ENCODE measurements around the gene CAPNS2.

CAPNS2 gene

DNA sequence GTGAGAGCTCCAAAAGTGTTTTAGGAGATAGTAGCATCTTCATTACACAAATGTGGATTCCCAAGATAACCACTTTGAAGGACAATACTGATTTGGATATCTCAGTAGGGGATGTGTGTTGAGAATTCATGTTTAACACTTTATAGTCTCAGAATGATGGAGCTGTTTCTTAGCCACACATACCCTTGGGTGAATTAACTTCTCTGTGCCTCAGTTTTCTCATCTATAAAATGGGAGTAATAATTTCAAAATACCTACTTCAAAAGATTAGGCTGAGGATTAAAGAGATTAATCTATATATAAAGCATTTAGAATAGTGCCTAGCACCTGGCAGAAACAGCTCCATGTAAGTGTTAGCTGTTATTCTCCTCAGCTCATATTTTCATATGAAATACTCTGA is 38.6 kb upstream of the CAPNS2 start:
- no peaks in the 10 kb centered on the region for H3K9me2 ChIP-seq (replicated peaks; ENCODE audit: insufficient read depth, low read length)
- H3F3A ChIP-seq (ENCODE audit: insufficient read depth) = no peaks in the 10 kb centered on the region
- no peaks in the 10 kb centered on the region for H3K79me2 ChIP-seq (ENCODE audit: insufficient read depth, low read length)
- no peaks in the 10 kb centered on the region for H3K9me3 ChIP-seq (ENCODE audit: insufficient read depth, low read length)
- H3K27ac ChIP-seq (ENCODE audit: low read depth, low read length) = no peak overlapping the region
- no peak overlapping the region for H3K4me3 ChIP-seq (ENCODE audit: insufficient read depth, low read length, poor library complexity, severe bottlenecking)
- H4K20me1 ChIP-seq (ENCODE audit: low read depth, low read length) = no peaks in the 10 kb centered on the region
- TF ChIP-seq, protein P1, sequence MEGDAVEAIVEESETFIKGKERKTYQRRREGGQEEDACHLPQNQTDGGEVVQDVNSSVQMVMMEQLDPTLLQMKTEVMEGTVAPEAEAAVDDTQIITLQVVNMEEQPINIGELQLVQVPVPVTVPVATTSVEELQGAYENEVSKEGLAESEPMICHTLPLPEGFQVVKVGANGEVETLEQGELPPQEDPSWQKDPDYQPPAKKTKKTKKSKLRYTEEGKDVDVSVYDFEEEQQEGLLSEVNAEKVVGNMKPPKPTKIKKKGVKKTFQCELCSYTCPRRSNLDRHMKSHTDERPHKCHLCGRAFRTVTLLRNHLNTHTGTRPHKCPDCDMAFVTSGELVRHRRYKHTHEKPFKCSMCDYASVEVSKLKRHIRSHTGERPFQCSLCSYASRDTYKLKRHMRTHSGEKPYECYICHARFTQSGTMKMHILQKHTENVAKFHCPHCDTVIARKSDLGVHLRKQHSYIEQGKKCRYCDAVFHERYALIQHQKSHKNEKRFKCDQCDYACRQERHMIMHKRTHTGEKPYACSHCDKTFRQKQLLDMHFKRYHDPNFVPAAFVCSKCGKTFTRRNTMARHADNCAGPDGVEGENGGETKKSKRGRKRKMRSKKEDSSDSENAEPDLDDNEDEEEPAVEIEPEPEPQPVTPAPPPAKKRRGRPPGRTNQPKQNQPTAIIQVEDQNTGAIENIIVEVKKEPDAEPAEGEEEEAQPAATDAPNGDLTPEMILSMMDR (IDR thresholded peaks at IDR 0.05; ENCODE audit: insufficient read depth, low read length, poor library complexity, severe bottlenecking) = no peak
- no peak for TF ChIP-seq EZH2phosphoT487 (conservative IDR thresholded peaks at IDR 0.05; ENCODE audit: low read length)
- no peaks in the 10 kb centered on the region for H3K36me3 ChIP-seq (ENCODE audit: low read length)
- H3K27me3 ChIP-seq (ENCODE audit: low read length) = no peaks in the 10 kb centered on the region
- no peak overlapping the region for H3K4me2 ChIP-seq (ENCODE audit: low read depth, low read length, poor library complexity, severe bottlenecking)
- no peak overlapping the region for H2AFZ ChIP-seq (ENCODE audit: low read depth, low read length, severe bottlenecking)
- no peak overlapping the region for H3K9ac ChIP-seq (ENCODE audit: low read length)

DNA sequence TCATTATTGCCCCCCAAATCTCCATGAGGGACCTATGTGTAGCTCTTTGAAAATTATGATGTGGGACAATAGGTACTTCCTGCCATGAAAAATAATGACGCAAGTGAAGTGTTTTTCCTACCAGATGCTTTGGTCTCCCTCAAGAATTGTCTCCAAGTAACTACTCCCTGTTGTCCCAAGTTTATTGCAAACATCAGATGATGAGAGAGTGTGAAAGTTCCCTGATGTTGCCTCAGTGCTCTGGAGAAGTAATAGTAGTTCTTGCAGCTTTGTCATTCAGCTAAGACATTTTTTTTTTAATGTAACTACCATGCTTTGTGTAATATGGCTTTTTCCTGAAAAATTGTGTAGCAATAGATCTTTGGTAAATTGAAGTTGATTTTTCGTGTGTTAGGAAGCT is 37.5 kb upstream of the CAPNS2 start:
- no peak overlapping the region for H3K27ac ChIP-seq (ENCODE audit: low read depth, low read length)
- no peak overlapping the region for H3K4me3 ChIP-seq (ENCODE audit: insufficient read depth, low read length, poor library complexity, severe bottlenecking)
- H2AFZ ChIP-seq (ENCODE audit: low read depth, low read length, severe bottlenecking) = no peak overlapping the region
- no peaks in the 10 kb centered on the region for H3K27me3 ChIP-seq (ENCODE audit: low read length)
- H3K9me2 ChIP-seq (replicated peaks; ENCODE audit: insufficient read depth, low read length) = no peaks in the 10 kb centered on the region
- H3F3A ChIP-seq (ENCODE audit: insufficient read depth) = no peaks in the 10 kb centered on the region
- H3K4me2 ChIP-seq (ENCODE audit: low read depth, low read length, poor library complexity, severe bottlenecking) = no peak overlapping the region
- no peaks in the 10 kb centered on the region for H4K20me1 ChIP-seq (ENCODE audit: low read depth, low read length)
- no peaks in the 10 kb centered on the region for H3K9me3 ChIP-seq (ENCODE audit: insufficient read depth, low read length)
- H3K79me2 ChIP-seq (ENCODE audit: insufficient read depth, low read length) = no peaks in the 10 kb centered on the region
- H3K9ac ChIP-seq (ENCODE audit: low read length) = no peak overlapping the region
- no peak for TF ChIP-seq EZH2phosphoT487 (conservative IDR thresholded peaks at IDR 0.05; ENCODE audit: low read length)
- TF ChIP-seq, protein P1 (IDR thresholded peaks at IDR 0.05; ENCODE audit: insufficient read depth, low read length, poor library complexity, severe bottlenecking) = no peak
- H3K36me3 ChIP-seq (ENCODE audit: low read length) = no peaks in the 10 kb centered on the region

DNA sequence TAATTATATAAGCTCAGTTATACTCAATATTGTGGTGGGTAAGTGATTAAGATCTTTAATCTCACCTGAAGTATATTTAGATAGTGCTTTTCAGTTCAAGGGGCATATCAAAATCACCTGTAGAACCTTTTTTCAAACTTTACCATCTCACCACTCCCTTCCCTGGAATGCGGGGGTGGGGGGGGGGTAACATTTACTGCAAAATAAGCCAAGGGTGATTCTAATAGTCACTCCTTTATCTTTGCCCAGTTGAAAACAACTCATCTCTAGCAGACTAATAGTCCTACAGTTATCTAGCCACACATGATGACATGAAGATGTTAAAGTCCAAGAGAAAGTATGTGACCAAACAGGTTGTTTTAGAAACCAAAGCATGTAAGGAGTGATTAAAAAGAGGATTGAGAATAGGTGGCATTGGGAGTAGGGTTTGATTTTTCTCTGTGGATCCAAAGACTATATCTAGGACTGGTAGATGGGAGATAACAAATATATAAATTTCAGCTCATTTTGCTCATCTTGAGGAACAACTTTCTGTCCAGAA is 36.1 kb upstream of the CAPNS2 start:
- H3K9ac ChIP-seq (ENCODE audit: low read length) = no peak overlapping the region
- H3K4me2 ChIP-seq (ENCODE audit: low read depth, low read length, poor library complexity, severe bottlenecking) = no peak overlapping the region
- no peak for TF ChIP-seq EZH2phosphoT487 (conservative IDR thresholded peaks at IDR 0.05; ENCODE audit: low read length)
- TF ChIP-seq, protein P1 (IDR thresholded peaks at IDR 0.05; ENCODE audit: insufficient read depth, low read length, poor library complexity, severe bottlenecking) = no peak
- no peaks in the 10 kb centered on the region for H3K79me2 ChIP-seq (ENCODE audit: insufficient read depth, low read length)
- no peaks in the 10 kb centered on the region for H3K27me3 ChIP-seq (ENCODE audit: low read length)
- no peaks in the 10 kb centered on the region for H3F3A ChIP-seq (ENCODE audit: insufficient read depth)
- H3K9me3 ChIP-seq (ENCODE audit: insufficient read depth, low read length) = no peaks in the 10 kb centered on the region
- no peak overlapping the region for H3K27ac ChIP-seq (ENCODE audit: low read depth, low read length)
- H3K4me3 ChIP-seq (ENCODE audit: insufficient read depth, low read length, poor library complexity, severe bottlenecking) = no peak overlapping the region
- no peak overlapping the region for H2AFZ ChIP-seq (ENCODE audit: low read depth, low read length, severe bottlenecking)
- no peaks in the 10 kb centered on the region for H4K20me1 ChIP-seq (ENCODE audit: low read depth, low read length)
- no peaks in the 10 kb centered on the region for H3K36me3 ChIP-seq (ENCODE audit: low read length)
- H3K9me2 ChIP-seq (replicated peaks; ENCODE audit: insufficient read depth, low read length) = no peaks in the 10 kb centered on the region
